GM21526 (cell line): ENCODE measurements around the gene HINT3.
"Not testable (repeated sequence)": the region's sequence is repeated elsewhere in the genome, so short reads cannot be mapped to it uniquely, and the experiment has no call there.

Experiments
- ATAC-seq: cut with Tn5 transposase; IDR thresholded peaks from one replicate; pipeline ENCODE4 v1.9.1; 2021; ENCODE audit warnings: moderate library complexity; ENCODE audit not compliant: unreplicated experiment, low FRiP score

Gene HINT3

DNA sequence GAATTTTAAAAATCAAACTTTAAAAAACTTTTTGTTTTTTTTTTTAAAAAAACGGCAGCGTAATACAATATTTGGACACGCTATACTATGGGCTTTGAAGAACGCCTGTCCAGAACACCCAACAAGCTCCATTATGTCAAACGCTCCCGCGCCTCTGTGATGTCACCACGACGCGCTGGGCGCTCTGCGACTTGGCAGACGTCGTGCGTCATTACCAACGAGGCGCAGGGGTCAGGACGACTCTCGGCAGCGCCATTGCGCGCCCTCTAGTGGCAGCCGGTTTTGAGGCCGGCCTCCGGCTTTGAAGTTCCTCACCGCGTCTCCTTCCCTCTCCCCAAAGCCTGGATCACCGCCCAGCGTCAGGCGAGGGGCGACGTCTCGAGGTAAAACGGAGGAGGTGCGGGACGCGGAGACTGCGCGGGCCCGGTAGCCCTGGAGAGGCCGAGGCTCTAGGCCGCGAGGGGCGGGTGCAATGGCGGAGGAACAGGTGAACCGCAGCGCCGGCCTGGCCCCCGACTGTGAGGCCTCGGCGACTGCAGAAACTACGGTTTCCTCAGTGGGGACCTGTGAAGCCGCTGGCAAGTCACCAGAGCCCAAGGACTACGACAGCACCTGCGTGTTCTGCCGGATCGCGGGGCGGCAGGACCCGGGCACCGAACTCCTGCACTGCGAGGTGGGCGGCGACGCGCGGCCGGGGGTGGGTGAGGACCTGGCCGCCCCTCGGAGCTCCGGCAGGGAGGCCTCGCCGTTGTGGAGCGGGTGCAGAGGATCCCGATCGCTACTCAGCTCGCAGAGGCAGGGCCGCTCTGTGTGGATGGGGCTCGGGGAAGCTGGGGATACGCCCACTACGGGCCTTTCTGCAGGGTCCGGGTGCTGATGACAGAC is at the start of gene HINT3:
HINT3 (plus strand) TSS at position 265 of the 885 bp plus-strand sequence; CDS start at position 473, 208 bp downstream.
- ATAC-seq = peak; percentile 93

DNA sequence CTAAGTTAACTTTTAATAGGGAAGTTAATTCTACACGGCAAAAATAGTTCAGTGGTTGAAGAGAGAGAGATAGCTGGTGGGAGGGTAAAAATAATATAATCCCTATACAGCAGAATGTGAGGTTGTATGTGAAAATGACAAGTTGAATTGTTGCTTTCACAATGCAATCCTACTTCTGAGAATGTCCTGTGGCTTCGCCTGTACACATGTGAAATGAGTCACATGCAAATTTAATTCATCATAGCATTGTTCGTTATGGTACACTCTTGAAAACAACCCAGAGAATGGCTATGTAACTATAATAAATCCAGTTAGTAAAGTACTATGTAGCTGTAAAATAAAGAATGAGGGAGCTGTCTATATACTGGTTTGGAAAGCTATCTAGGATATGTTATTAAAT is 46.0 kb upstream of the HINT3 start:
- ATAC-seq = peak; percentile 96

DNA sequence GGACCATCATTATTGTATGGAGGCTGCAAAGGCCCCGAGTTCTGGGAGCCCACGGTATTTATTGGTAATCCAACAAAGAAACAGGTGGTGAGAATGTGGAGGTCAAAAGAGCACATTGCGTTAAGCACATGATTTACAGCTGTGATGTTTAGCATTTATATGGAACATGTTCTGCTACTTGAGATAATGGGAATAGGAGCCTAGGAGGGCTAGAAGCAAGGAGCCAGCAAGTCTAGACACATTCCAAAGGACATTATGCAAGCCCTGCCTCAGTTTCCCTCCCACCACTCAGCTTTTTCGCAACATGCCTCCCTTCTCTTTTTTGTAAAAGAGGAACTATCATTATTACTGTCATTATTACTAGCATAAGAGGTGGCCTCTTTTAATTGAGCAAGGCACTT is 45.5 kb upstream of the HINT3 start:
- ATAC-seq = not testable (repeated sequence)

DNA sequence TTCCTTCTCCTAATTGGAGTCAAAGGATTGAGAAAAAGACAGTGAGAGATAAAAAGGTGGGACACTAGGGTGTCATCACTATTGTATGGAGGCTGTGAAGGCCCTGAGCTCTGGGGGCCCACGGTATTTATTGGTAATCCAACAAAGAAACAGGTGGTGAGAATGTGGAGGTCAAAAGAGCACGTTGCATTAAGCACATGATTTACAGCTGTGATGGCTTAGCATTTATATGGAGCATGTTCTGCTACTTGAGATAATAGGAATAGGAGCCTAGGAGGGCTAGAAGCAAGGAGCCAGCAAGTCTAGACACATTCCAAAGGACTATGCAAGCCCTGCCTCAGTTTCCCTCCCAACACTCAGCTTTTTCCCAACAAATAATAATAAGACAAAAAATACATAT is 44.1 kb upstream of the HINT3 start:
- not testable (repeated sequence) for ATAC-seq

DNA sequence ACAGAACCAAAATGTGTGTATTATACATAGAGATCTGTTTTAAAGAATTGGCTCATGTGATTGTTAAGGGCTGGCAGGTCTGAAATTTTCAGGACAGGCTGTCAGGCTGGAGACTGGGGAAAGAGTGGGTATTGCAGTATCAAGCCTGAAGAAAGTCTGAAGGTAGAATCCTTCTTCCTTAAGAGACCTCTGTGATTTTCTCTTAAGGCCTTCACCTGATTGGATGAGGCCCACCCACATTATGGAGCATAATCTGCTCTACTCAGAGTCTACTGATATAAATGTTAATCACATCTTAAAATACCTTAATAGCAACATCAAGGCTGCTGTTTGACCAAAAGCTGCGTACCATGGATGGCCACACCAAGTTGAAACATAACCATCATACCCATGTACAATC is 43.4 kb upstream of the HINT3 start:
- ATAC-seq = no peak

DNA sequence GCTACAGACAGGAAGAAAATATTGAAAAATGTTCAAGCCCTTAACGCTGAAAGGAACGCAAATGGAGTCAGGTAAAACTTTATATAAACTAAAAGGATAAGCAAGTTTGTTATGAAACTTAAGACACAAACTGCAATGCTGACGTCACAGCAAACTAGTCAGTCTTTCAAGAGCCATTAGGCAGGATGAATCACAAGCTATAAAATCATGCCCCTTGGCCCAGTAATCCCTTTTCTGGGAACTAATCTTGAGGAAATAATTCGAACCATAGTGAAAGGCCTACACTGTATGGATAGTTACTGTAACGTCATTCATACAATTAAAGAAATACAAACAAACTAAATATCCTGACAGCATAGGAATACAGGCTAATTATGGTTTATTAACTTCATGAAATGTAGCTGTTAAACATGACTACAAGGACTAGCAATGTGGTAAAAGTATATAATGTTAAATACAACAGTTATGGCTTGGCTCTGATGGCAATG is 42.7 kb upstream of the HINT3 start:
- ATAC-seq = no peak

DNA sequence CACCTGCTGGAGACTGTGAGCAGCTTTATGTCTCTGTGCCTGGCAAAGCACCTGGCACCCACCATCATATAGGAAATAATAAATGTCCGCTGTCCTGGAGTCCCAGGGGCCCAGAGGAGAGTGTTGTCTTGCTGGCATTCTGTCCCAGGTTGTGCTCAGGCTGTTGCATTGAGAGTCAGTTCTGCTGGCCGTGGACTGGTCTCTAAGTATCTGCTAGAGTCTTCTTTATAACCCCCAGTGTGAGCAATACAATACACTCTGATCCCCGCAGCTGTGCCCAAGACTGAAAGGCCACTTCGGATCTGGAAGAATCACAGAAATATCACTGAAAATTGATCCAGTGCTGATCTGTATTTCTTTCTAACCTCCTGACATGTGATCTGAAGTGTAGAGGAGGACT is 38.3 kb upstream of the HINT3 start:
- ATAC-seq = no peak

DNA sequence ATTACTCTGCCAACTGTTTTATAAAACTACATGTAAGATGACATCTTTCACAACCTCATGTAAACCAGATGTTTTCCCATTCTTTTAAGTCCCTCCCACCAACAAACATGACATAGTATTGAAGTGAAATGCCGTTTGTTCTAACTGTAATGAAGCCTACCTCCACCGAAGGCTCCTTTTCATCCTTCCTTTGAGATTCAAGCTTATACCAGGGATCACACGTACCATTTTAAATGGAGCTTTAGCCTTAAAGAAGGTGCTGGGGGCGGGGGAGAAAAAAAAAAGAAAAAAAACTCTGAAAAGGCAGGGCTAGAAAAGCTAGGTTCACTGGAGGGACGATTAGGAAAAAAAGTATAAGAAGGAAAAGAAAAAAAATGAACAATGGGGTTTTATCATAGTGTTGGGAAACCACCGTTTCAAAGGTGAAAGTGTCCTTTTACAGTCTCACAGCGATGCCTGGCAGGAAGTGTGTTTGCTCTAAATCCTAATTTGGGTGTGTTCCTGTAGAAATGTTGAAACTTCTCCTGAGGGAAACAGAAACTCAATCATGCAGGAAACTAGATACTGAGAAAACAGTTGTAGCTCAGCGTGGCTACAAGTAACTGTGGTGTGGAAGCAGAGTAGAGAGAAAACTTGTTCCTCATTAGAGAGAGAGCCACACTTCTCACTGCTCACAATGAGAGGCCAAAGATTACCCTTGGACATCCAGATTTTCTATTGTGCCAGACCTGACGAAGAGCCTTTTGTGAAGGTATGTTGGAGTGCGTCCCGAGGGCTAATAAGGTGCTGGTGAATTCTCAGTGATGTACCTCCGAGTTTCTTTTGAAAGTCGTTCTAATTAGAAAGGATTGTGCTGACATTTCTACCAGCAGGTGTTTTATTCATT is 37.6 kb upstream of the HINT3 start:
- peak; percentile 92 for ATAC-seq

DNA sequence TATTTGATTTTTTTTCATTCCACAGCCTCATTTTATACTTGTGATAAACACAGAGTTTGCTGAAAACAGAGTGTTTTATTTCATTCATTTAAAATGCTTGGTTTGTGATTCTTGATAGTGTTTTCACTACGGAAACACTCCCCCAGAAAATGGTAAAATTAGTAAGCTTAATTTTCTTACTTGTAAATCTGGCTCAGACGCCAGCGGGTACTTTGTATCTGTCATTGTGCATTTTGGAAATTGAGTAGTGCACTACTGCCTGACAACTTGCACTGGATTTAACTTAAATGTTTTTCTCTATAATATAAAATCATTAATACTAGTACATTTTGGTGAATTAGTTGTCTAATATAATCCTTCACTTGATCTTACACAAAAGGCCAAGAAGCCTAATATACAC is 37.0 kb upstream of the HINT3 start:
- ATAC-seq = peak; percentile 20

DNA sequence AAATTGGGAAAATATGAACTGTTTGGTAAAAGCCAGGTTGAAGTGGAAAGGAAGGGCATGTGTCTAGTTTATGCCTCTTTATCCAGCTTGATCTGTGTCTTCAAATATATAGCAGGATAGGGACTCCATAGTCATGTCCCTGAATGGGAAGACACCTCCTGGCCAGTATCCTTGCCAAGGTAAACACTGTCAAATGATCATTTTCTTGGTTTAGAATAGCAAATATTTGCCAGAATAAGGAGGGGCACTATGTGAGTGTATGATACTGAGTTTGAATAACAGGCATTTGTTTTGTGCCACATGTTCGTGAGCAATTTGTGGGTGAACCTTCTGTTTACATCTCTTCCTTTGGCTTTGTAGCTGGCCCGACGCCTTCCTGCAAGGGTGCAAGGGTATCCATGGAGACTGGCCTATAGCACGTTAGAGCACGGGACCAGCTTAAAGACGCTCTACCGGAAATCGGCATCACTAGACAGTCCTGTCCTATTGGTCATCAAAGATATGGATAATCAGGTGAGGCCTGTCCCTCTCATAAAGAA is 34.2 kb upstream of the HINT3 start:
- ATAC-seq = no peak

DNA sequence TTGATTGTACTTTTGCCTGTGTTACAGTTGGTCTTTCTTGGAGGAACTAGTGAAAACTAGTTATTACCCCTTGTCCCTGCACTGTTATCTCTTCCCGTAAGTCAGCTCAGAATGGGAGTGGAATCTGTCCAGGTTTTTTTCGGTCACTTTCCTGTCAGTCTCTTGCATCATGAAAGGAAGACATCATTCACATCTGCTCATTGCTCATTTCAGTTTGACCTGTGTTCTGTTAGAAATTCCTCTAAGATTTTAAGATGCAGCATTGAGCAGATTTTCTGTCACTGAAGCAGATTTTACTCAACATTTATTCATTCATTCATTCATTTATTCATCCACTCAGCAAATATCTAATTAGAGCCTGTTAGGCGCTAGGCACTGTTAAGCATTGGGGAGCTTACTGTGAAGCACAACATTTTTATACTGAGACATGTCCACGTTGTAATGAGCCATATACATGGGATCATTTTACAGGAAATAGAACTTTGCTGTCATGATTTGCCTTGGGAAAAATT is 33.1 kb upstream of the HINT3 start:
- no peak for ATAC-seq

DNA sequence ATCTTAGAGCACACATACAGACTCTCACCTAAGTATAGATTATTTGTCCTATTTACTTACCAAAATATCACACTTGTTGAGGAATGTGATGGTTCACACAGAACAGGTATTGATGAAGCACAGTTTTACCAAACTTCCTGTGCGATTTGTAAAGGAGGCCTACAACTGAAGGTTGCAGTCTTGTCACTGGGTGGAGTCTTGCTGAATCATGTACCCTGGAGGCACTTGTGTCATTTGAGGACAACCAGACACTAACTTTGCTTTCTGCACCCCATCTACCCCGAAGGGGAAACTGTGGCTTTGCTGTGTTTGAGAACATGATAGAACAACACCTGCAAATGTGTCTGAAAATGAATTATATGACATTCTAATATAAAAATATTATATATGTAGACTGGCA is 32.4 kb upstream of the HINT3 start:
- ATAC-seq = no peak

DNA sequence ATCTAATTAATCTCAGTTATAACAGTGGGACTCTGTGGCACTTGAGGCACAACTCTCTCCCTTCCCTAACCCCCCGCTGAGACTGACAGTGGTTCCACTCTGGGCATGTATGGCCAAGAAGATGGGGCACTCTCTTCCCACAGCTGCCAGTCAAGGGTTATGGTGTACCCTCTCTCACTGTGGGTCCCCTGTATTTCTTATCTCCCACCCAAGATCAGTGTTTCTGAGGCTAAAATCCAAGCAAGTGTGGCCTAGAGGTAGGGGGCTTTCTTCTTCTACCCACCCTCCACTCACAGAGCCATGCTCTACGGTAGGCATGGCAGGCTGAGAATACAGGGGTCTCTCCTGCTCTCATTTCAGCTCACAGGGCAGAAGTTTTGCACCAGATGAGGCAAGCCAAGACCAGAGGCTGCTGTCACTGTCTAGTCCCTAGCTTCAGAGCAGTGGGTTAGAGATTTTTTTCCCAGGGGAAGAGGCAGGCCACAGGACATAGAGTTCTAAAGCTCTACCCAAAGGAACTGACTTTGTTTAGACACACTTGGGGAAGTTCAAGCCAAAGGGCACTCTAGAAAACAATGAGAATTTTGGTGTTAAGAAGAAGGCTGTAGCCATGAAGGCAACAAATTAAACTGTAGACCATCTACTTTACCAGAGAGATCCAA is 31.7 kb upstream of the HINT3 start:
- ATAC-seq = no peak

DNA sequence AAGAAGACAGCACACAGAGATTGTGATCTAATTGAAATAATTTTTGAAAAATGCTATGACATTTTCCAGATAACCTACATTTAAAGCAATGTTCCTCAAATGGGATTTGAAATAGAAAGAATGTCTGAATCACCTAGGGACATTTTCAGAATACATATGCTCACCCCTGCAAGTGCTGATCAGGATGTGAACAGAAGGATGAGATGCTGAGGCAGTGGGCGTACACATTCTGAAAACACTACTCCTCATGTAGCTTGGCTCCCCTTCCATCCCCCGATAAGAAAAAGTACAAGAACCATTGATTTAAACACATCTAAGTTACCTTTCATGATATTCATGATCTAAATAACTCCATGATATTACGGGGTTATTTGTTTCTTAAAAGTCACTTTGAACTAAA is 29.9 kb upstream of the HINT3 start:
- ATAC-seq = no peak

DNA sequence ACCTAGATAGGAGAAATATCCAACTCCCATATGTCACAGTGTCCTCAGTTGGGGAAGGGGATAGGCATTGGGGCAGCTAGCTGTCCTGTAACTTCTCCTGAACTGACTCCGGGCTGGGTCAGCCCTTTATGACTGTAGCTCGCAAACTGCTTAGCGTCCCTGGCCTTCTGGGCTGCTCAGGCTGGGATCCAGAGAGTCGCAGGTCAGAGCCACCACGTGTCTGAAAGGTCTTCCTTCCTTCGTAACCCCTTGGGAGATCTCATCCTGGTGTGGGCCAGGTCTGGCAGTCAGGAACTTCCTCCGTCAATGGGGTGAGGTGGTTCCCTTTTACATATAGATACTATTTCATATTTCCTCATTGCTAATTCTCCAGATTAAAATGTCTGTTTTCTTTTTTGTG is 28.8 kb upstream of the HINT3 start:
- ATAC-seq = no peak

DNA sequence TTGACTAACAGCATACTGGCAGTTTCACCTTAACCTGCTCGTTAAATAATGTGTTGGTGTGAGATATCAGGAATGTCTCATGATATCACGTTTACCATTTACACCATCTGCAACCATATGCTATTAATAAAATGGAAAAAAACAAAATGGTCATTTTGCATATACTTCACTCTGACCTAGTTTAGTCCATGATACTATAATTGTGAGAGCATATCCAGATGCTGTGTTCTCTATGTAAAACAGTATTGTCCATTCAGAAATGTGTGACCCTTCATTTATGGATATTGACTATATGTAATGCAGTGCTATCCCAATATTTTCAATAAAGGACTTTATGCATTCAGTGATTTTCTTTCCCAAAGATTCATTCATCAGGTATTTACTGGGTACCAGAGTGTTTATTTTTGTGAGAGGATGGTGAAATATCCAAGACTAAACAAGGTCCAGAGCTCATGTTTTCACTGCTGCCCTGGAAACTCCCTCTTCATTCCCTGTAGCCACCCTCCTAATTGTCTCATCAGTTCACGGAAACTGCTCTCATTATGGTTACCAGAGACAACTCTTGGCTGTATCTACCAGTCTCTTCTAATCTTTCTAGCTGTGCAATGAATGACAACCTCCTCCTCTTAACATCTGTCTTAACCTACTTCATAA is 25.7 kb upstream of the HINT3 start:
- no peak for ATAC-seq

DNA sequence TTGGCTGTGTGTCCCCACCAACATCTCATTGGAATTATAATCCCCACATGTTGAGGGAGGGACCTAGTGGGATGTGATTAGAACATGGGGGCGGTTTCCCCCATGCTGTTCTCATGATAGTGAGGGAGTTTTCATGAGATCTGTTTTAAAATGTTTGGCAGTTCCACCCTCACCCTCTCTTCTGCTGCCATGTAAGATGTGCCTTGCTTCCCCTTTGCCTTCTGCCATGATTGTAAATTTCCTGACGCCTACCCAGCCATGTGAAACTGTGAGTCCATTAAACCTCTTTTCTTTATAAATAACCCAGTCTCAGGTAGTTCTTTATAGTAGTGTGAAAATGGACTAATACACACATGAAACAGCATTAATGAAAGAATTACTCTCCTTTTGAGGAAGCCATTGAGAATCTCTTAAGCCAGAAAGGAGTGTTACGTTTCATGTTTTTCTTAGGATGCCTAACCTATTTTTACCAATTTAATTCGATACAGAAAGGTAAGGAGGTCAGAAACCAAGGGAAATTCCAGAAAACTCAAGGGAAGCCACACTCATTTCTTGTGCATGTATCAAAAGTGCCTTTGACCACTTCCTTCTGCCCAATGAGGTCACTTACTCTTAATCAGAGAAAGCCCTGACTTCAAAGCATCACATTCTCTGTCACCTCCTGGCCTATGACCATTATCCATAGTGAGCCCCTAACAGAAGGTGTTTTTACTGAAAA is 24.7 kb upstream of the HINT3 start:
- no peak for ATAC-seq

DNA sequence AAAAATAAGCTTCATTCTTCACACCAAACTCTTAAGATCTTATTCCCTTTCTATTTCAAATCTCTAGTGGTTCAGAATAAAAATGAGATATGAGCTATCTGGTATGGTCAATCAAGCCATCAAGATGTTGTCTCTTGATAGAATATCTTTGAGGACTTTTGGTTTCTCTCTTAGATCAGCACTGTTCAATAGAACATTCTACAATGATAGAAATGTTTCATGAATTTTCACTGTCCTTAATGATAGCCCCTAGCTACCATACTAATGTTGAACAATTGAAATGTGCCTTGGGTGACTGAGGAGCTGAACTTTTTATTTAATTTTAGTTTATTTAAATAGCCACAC is 24.1 kb upstream of the HINT3 start:
- no peak for ATAC-seq

DNA sequence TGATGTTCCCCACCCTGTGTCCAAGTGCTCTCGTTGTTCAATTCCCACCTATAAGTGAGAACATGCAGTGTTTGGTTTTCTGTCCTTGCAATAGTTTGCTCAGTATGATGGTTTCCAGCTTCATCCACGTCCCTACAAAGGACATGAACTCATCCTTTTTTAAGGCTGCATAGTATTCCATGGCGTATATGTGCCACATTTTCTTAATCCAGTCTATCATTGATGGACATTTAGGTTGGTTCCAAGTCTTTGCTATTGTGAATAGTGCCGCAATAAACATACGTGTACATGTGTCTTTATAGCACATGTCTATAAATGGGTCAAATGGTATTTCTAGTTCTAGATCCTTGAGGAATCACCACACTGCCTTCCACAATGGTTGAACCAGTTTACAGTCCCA is 21.1 kb upstream of the HINT3 start:
- ATAC-seq = not testable (repeated sequence)
